Type B pancreatic cell (in vitro differentiated cells): ENCODE measurements around the gene DYNC2H1. TPM values are rescaled to one million over a fixed set of nuclear protein-coding genes. Genes with fewer than 3 reads are reported as not detected.

ENCODE experiments used
- DNase-seq: peaks from one replicate; pipeline ENCODE4 v3.0.0; 2021; ENCODE audit warnings: mixed read lengths; ENCODE audit not compliant: unreplicated experiment; ENCODE audit errors: extremely low spot score
- H3K27ac Mint-ChIP-seq: 2 replicates; pipeline ENCODE4 v1.8.0; 2021; ENCODE audit warnings: mild to moderate bottlenecking, mixed read lengths
- H3K27me3 Mint-ChIP-seq: 2 replicates; pipeline ENCODE4 v1.8.0; 2021; ENCODE audit warnings: mixed read lengths
- H3K36me3 Mint-ChIP-seq: 2 replicates; pipeline ENCODE4 v1.8.0; 2021; ENCODE audit warnings: mixed read lengths
- H3K4me1 Mint-ChIP-seq: one replicate; pipeline ENCODE4 v1.8.0; 2021; ENCODE audit warnings: mixed read lengths; ENCODE audit not compliant: unreplicated experiment
- H3K4me3 Mint-ChIP-seq: 2 replicates; pipeline ENCODE4 v1.8.0; 2021; ENCODE audit warnings: mild to moderate bottlenecking, mixed read lengths
- H3K9me3 Mint-ChIP-seq: 2 replicates; pipeline ENCODE4 v1.8.0; 2021; ENCODE audit warnings: mixed read lengths
- total RNA-seq: library from RNA; stranded (reverse); gene quantifications from 2 replicates; pipeline ENCODE4 v1.2.1, GENCODE V29; 2021; ENCODE audit warnings: low replicate concordance
- TF ChIP-seq, protein P1 (sequence below): fragments of 200-600 bp; sonication (generic); conservative IDR thresholded peaks from 2 replicates; pipeline ENCODE4 v1.5.0; 2021; ENCODE audit warnings: antibody characterized with exemption, mild to moderate bottlenecking

DYNC2H1 gene
- total RNA-seq, 1 donor from 2014 or later = 26.1 TPM

DNA sequence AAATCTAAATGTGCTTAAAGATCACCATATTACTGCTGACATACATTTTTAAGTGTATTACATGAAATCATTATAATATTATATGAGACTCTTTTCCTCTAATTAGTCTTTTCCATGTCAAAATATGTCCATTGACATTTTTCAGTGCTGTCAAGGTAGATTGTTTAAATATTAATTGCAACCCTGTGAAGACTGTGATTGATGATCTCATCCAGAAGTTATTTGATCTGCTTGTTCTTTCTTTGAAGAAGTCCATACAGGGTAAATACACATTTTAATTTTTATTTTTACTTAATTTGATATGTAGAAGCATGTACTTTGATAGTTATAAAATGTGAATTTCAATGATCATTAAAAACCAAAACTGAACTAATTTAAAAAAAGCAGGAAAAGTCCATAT lies 38.4 kb downstream of the DYNC2H1 start:
- Mint-ChIP-seq H3K27me3 (no peaks in the 10 kb centered on the region), H3K36me3 (peaks cover 9% of the 10 kb centered on the region), H3K9me3 (no peaks in the 10 kb centered on the region), H3K27ac (no peak overlapping the region), H3K4me1 (no peaks in the 10 kb centered on the region), H3K4me3 (no peak overlapping the region)
- TF ChIP-seq, protein P1, sequence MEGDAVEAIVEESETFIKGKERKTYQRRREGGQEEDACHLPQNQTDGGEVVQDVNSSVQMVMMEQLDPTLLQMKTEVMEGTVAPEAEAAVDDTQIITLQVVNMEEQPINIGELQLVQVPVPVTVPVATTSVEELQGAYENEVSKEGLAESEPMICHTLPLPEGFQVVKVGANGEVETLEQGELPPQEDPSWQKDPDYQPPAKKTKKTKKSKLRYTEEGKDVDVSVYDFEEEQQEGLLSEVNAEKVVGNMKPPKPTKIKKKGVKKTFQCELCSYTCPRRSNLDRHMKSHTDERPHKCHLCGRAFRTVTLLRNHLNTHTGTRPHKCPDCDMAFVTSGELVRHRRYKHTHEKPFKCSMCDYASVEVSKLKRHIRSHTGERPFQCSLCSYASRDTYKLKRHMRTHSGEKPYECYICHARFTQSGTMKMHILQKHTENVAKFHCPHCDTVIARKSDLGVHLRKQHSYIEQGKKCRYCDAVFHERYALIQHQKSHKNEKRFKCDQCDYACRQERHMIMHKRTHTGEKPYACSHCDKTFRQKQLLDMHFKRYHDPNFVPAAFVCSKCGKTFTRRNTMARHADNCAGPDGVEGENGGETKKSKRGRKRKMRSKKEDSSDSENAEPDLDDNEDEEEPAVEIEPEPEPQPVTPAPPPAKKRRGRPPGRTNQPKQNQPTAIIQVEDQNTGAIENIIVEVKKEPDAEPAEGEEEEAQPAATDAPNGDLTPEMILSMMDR = no peak
- no peak for DNase-seq

DNA sequence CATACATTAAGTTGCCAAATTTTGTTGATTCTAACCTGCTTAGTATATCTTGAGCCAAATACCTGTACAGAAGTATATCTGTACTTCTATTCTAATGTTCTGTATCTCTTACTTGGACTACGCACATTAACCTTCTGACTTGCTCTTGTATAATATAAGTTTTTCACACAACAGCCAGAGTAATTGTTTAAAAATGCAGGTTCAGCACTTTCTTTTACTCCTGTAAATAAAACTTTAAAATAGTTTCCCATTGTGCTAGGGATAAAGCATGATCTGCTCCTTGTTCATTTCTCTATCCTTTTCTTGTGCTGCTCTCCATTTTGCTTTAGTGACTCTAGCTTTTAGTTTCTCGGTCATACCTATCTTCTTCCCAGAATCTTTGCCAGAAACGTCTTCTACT lies 48.3 kb downstream of the DYNC2H1 start:
- TF ChIP-seq, protein P1 = no peak
- no peak overlapping the region for H3K4me3 Mint-ChIP-seq
- H3K27me3 Mint-ChIP-seq = no peaks in the 10 kb centered on the region
- no peak overlapping the region for H3K27ac Mint-ChIP-seq
- H3K9me3 Mint-ChIP-seq = no peaks in the 10 kb centered on the region
- no peak for DNase-seq
- H3K36me3 Mint-ChIP-seq = peaks cover 15% of the 10 kb centered on the region
- no peaks in the 10 kb centered on the region for H3K4me1 Mint-ChIP-seq

DNA sequence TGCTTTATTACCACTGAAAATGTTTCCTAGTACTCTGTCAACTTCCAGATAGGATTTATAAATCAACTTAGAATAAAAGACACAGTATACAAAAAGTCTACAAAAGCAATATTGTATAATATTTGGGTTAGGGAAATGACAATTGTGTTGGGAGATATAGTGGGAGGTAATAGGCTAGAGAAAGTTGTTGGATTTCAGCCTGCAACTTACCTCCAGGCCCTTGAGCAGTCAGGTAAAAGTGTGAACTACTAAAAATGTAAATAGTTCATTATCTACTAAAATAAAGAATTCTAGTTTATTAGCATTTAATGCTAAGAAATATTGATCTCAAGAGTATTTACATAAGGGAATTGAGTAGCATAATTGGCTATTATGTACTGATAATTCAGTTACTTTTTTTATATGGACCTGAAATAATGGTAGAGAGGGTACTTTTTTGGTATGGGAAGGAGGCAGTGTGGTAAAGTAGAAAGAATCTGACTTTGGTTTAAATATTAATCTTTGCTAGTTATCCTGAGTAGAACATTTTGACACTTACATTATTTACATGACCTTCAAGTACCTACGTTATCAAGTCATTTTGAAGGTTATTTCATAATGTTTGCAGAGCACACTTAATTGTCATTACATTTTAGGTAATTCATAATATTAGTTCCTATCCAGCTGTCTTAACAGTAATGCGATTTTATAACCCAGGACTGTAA lies 55.0 kb downstream of the DYNC2H1 start:
- no peak overlapping the region for H3K4me3 Mint-ChIP-seq
- no peaks in the 10 kb centered on the region for H3K27me3 Mint-ChIP-seq
- H3K36me3 Mint-ChIP-seq = peaks cover 13% of the 10 kb centered on the region
- TF ChIP-seq, protein P1 = no peak
- no peaks in the 10 kb centered on the region for H3K4me1 Mint-ChIP-seq
- H3K27ac Mint-ChIP-seq = no peak overlapping the region
- no peak for DNase-seq
- no peaks in the 10 kb centered on the region for H3K9me3 Mint-ChIP-seq

DNA sequence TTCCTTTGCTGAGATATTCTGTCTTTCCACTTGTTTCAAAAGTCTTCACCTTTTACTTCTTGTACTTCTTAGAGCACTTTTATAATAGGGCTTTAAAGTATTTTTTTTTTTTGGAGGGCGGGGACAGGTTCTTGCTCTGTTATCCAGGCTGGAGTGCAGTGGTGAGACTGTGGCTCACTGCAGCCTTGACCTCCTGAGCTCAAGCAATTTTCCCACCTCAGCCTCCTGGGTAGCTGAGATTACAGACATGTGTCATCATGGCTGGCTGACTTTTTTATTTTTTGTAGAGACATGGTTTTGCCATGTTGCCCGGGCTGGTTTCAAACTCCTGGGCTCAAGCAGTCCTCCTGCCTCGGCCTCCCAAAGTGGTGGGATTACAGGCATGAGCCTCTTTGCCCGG lies 57.9 kb downstream of the DYNC2H1 start:
- TF ChIP-seq, protein P1 = no peak
- H3K4me1 Mint-ChIP-seq = no peaks in the 10 kb centered on the region
- peaks cover 15% of the 10 kb centered on the region for H3K36me3 Mint-ChIP-seq
- H3K27me3 Mint-ChIP-seq = no peaks in the 10 kb centered on the region
- no peak overlapping the region for H3K4me3 Mint-ChIP-seq
- no peak for DNase-seq
- H3K9me3 Mint-ChIP-seq = no peaks in the 10 kb centered on the region
- H3K27ac Mint-ChIP-seq = no peak overlapping the region

DNA sequence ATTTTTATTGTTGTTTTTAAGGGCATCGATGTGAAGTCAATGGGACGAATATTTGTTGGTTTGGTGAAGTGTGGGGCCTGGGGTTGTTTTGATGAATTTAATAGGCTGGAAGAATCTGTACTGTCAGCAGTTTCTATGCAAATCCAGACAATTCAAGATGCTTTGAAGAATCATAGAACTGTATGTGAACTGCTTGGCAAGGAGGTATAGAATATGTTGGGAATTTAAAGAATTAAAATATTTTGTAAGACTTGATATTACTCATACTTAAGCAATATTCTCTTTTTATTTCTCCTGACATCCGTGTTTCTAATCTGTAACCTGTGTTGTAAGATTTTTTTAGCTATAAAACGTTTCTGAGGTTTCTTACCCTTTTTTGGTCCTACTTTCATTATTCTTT lies 61.6 kb downstream of the DYNC2H1 start:
- Mint-ChIP-seq H3K27ac (no peak overlapping the region), H3K27me3 (no peaks in the 10 kb centered on the region), H3K36me3 (peaks cover 15% of the 10 kb centered on the region), H3K4me3 (no peak overlapping the region), H3K9me3 (no peaks in the 10 kb centered on the region), H3K4me1 (no peaks in the 10 kb centered on the region)
- TF ChIP-seq, protein P1 = no peak
- DNase-seq = no peak
